ENCODE data around the gene CPB2. TPM values are rescaled to one million over a fixed set of nuclear protein-coding genes. Genes with fewer than 3 reads are reported as not detected.

The CPB2 gene
- total and polyA plus RNA-seq, 10 donors = not detected

- no peaks in the 10 kb centered on the region for H3K27me3 ChIP-seq (replicated peaks in 1 of 7)
- intact Hi-C loops (cut with DNase I; ENCODE audit: low total_unique reads) = no loop called here
Observed at GRCh38 chr13:46043647-46044046, 61.2 kb downstream of the CPB2 start.

GRCh38 chr13:46041419-46041839, 63.4 kb downstream of the CPB2 start:
- Histone ChIP-seq H3K4me1 (peaks cover 0 to 21% (median 3%) of the 10 kb centered on the region in 6 donors), H3K36me3 (peaks cover 0 to 66% (median 24%) of the 10 kb centered on the region in 6 donors), H3K9me3 (no peaks in the 10 kb centered on the region), H3K4me3 (no peak overlapping the region), H3K27me3 (replicated peaks in 1 of 7) (no peaks in the 10 kb centered on the region), H3K27ac (no peak overlapping the region)
- no peak for DNase-seq
- TF ChIP-seq POLR2A (IDR thresholded peaks at IDR 0.05) (no peak), POLR2AphosphoS5 (IDR thresholded peaks at IDR 0.05) (no peak)
- TF ChIP-seq, protein P1, sequence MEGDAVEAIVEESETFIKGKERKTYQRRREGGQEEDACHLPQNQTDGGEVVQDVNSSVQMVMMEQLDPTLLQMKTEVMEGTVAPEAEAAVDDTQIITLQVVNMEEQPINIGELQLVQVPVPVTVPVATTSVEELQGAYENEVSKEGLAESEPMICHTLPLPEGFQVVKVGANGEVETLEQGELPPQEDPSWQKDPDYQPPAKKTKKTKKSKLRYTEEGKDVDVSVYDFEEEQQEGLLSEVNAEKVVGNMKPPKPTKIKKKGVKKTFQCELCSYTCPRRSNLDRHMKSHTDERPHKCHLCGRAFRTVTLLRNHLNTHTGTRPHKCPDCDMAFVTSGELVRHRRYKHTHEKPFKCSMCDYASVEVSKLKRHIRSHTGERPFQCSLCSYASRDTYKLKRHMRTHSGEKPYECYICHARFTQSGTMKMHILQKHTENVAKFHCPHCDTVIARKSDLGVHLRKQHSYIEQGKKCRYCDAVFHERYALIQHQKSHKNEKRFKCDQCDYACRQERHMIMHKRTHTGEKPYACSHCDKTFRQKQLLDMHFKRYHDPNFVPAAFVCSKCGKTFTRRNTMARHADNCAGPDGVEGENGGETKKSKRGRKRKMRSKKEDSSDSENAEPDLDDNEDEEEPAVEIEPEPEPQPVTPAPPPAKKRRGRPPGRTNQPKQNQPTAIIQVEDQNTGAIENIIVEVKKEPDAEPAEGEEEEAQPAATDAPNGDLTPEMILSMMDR (IDR thresholded peaks at IDR 0.05 in 8 of 11, conservative IDR thresholded peaks at IDR 0.05 in 3 of 11) = no peak
- intact Hi-C loops (cut with DNase I; ENCODE audit: low total_unique reads) = no loop called here
- 88 to 97% (median 93%) methylated on average over 4 of the region's 4 CpGs for WGBS, 5 donors

More at GRCh38 chr13:46043647-46044046, 61.2 kb downstream of the CPB2 start:
- Histone ChIP-seq H3K4me3 (no peak overlapping the region), H3K9me3 (no peaks in the 10 kb centered on the region), H3K36me3 (peaks cover 0 to 45% (median 18%) of the 10 kb centered on the region in 6 donors), H3K27ac (no peak overlapping the region), H3K4me1 (peaks cover 0 to 40% (median 5%) of the 10 kb centered on the region in 6 donors)
- 94 to 98% (median 96%) methylated on average over 5 of the region's 5 CpGs for WGBS, 5 donors
- no peak for DNase-seq
- TF ChIP-seq POLR2AphosphoS5 (IDR thresholded peaks at IDR 0.05) (no peak), POLR2A (IDR thresholded peaks at IDR 0.05) (no peak)
- TF ChIP-seq, protein P1 (IDR thresholded peaks at IDR 0.05 in 8 of 11, conservative IDR thresholded peaks at IDR 0.05 in 3 of 11) = no peak

- 88 to 98% (median 91%) methylated on average over 2 of the region's 2 CpGs for WGBS, 5 donors
- no peaks in the 10 kb centered on the region for H3K27me3 ChIP-seq (replicated peaks in 1 of 7)
- H3K36me3 ChIP-seq = peaks cover 0 to 73% (median 24%) of the 10 kb centered on the region in 6 donors
- TF ChIP-seq, protein P1 (IDR thresholded peaks at IDR 0.05 in 8 of 11, conservative IDR thresholded peaks at IDR 0.05 in 3 of 11) = no peak
- TF ChIP-seq POLR2AphosphoS5 (IDR thresholded peaks at IDR 0.05) = no peak
- TF ChIP-seq POLR2A (IDR thresholded peaks at IDR 0.05) = no peak
- H3K27ac ChIP-seq = no peak overlapping the region
- DNase-seq = no peak
- no peaks in the 10 kb centered on the region for H3K9me3 ChIP-seq
- no peak overlapping the region for H3K4me3 ChIP-seq
- intact Hi-C loops (cut with DNase I; ENCODE audit: low total_unique reads) = no loop called here
- peaks cover 0 to 17% (median 3%) of the 10 kb centered on the region in 6 donors for H3K4me1 ChIP-seq
Observed at GRCh38 chr13:46040763-46041162, 64.1 kb downstream of the CPB2 start.

DNA sequence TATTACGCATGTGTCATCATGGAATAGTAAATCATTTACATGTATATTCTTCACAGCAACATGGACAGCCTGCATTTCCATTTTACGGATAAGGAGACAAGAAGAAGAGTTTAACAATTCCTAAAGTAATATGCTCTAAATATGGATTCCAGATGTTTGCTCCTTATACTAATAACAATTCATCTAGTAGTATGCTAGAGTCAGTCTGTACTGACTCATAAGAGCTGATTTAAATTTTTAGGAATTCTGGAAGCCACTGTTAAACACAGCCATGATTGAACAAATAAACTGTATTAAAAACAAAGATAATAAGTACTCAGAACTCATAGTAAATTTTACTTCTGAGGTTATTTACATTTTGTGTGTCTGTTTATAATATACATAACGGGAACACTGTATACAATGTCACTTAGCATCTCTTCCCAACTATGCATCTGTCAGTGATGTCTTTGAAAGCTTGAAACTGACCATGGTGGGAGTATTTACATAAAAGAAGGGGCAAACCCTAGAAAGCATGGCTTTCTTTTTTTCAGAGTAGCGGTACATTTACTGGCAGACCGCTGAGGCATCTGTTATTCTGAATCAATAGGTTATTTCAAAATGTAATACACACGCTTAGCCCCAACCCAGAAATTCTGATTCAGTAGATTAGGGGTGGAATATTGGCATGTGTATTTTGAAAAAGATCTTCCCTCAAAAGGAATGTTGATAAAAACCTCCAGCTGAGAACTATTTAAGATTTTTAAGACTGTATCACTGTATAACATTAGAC, 65.2 kb downstream of the CPB2 start:
- 96 to 99% (median 97%) methylated on average over 6 of the region's 6 CpGs for WGBS, 5 donors

More for the DNA sequence above, 65.2 kb downstream of the CPB2 start:
- no peak for DNase-seq
- H3K4me3 ChIP-seq = no peak overlapping the region
- H3K4me1 ChIP-seq = peaks cover 0 to 8% (median 1%) of the 10 kb centered on the region in 6 donors
- intact Hi-C loops (cut with DNase I; ENCODE audit: low total_unique reads) = no loop called here
- H3K9me3 ChIP-seq = no peaks in the 10 kb centered on the region
- H3K36me3 ChIP-seq = peaks cover 0 to 80% (median 28%) of the 10 kb centered on the region in 6 donors
- H3K27ac ChIP-seq = no peak overlapping the region
- TF ChIP-seq, protein P1 (IDR thresholded peaks at IDR 0.05 in 8 of 11, conservative IDR thresholded peaks at IDR 0.05 in 3 of 11) = no peak
- TF ChIP-seq POLR2A (IDR thresholded peaks at IDR 0.05) (no peak), POLR2AphosphoS5 (IDR thresholded peaks at IDR 0.05) (no peak)
- no peaks in the 10 kb centered on the region for H3K27me3 ChIP-seq (replicated peaks in 1 of 7)
